PC-3 (cell line): ENCODE measurements around the gene PCP4L1. TPM values are rescaled to one million over a fixed set of nuclear protein-coding genes. Genes with fewer than 3 reads are reported as not detected.

Experiments
- ATAC-seq: fragments of 200-7000 bp; cut with Tn5 transposase; 2 replicates; pipeline ENCODE4 v1.9.1; 2020; ENCODE audit warnings: mild to moderate bottlenecking, moderate library complexity
- BruUV-seq: library from RNA; stranded (reverse); fragments of 400-500 nt; replicated peaks from 2 replicates; lab custom pipeline; 2021; lab: Mats Ljungman, UMichigan
- CTCF ChIA-PET: fragments of 300-600 bp; sonication (Branson Sonifier 250); formaldehyde crosslinking; loops from one replicate; lab custom pipeline; 2022; ENCODE audit warnings: antibody characterized with exemption; lab: Charles Lee
- POLR2A ChIA-PET: fragments of 300-600 bp; sonication (Branson Sonifier 250); formaldehyde crosslinking; loops from one replicate; lab custom pipeline; 2022; ENCODE audit warnings: antibody characterized with exemption; ENCODE audit not compliant: unreplicated experiment; lab: Charles Lee
- DNase-seq: peaks from one replicate; pipeline ENCODE4 v3.0.0-alpha.2; 2015
- H2AFZ ChIP-seq: fragments of 300-600 bp; sonication (generic); 2 replicates; pipeline ENCODE4 v1.6.0; 2016; ENCODE audit warnings: antibody characterized with exemption, low read length
- H3F3A ChIP-seq: fragments of 300-600 bp; sonication (generic); one replicate; pipeline ENCODE4 v1.6.0; 2017; ENCODE audit warnings: antibody characterized with exemption, low read length, control low read depth, mild to moderate bottlenecking; ENCODE audit not compliant: unreplicated experiment
- H3K27ac ChIP-seq: fragments of 300-600 bp; sonication (generic); 2 replicates; pipeline ENCODE4 v1.5.1; 2016; ENCODE audit warnings: mild to moderate bottlenecking, low read length
- H3K27me3 ChIP-seq: fragments of 300-600 bp; sonication (generic); 2 replicates; pipeline ENCODE4 v1.6.1; 2016; ENCODE audit warnings: low read length, mixed read lengths
- H3K36me3 ChIP-seq: fragments of 300-600 bp; sonication (generic); 2 replicates; pipeline ENCODE4 v1.6.1; 2016; ENCODE audit warnings: low read depth, mixed run types, low read length, mixed read lengths
- H3K4me1 ChIP-seq: fragments of 300-600 bp; sonication (generic); 2 replicates; pipeline ENCODE4 v1.5.1; 2016; ENCODE audit warnings: low read length; ENCODE audit not compliant: insufficient read depth
- H3K4me2 ChIP-seq: fragments of 300-600 bp; sonication (generic); 2 replicates; pipeline ENCODE4 v1.6.0; 2016; ENCODE audit warnings: low read length
- H3K4me3 ChIP-seq: fragments of 300-600 bp; sonication (generic); 2 replicates; pipeline ENCODE4 v1.5.1; 2016; ENCODE audit warnings: mild to moderate bottlenecking, low read length, mixed read lengths
- H3K79me2 ChIP-seq: fragments of 300-600 bp; sonication (generic); 2 replicates; pipeline ENCODE4 v1.6.1; 2017; ENCODE audit warnings: low read length, mixed read lengths
- H3K9ac ChIP-seq: fragments of 300-600 bp; sonication (generic); 2 replicates; pipeline ENCODE4 v1.6.0; 2016; ENCODE audit warnings: mild to moderate bottlenecking, low read length
- H3K9me2 ChIP-seq: fragments of 300-600 bp; sonication (generic); replicated peaks from 2 replicates; pipeline ENCODE4 v1.6.1; 2016; ENCODE audit warnings: mixed run types, low read length, mixed read lengths
- H3K9me3 ChIP-seq: fragments of 300-600 bp; sonication (generic); 2 replicates; pipeline ENCODE4 v1.6.1; 2016; ENCODE audit warnings: low read length, mixed read lengths
- H4K20me1 ChIP-seq: fragments of 300-600 bp; sonication (generic); 2 replicates; pipeline ENCODE4 v1.6.1; 2016; ENCODE audit warnings: low read length, mixed read lengths
- CTCF ChIP-seq: fragments of 300-600 bp; sonication (generic); conservative IDR thresholded peaks from 2 replicates; pipeline ENCODE4 v1.5.1; 2017; ENCODE audit warnings: antibody characterized with exemption, low read depth, mild to moderate bottlenecking, low read length
- EZH2 ChIP-seq: fragments of 300-600 bp; sonication (generic); IDR thresholded peaks from one replicate; pipeline ENCODE4 v1.6.1; 2017; ENCODE audit warnings: antibody characterized with exemption, mild to moderate bottlenecking, low read length; ENCODE audit not compliant: unreplicated experiment
- EZH2phosphoT487 ChIP-seq: fragments of 300-600 bp; sonication (generic); IDR thresholded peaks from 2 replicates; pipeline ENCODE4 v1.6.1; 2018; ENCODE audit warnings: mild to moderate bottlenecking, antibody characterized with exemption, low read length, borderline replicate concordance
- intact Hi-C: fragments of 100-400 bp; cut with micrococcal nuclease; formaldehyde crosslinking; loops from 2 replicates; pipeline ENCODE4 v1.9.0; 2023
- total RNA-seq: library from RNA; depleted of rRNA; stranded (reverse); fragments of >200 nt; gene quantifications from 2 replicates; pipeline ENCODE4 v1.2.3, GENCODE V29; 2014

The PCP4L1 gene
- total RNA-seq, 1 experiment from 2014 or later, result 0.07 TPM

- H3K9me2 ChIP-seq, result no peaks in the 10 kb centered on the region
- DNase-seq (peak; percentile 85), ATAC-seq (peak; percentile 65)
- no peaks in the 10 kb centered on the region for H3F3A ChIP-seq
- ChIA-PET POLR2A (interaction anchor here (0.7 kb wide), 1 partner anchor 88 kb away, joined by 5 read pairs; no protein-coding TSS in a partner anchor), CTCF (interaction anchor here (0.6 to 3.0 kb wide), 5 partner anchors 64 to 156 kb away, joined by 3 to 39 read pairs (median 29); no protein-coding TSS in a partner anchor)
- H3K79me2 ChIP-seq, result peaks cover 16% of the 10 kb centered on the region
- H3K27me3 ChIP-seq, result no peaks in the 10 kb centered on the region
- BruUV-seq, result no TSS peak
- peak; percentile 99 for TF ChIP-seq CTCF
- no peak for TF ChIP-seq EZH2phosphoT487
- TF ChIP-seq EZH2, result no peak
- peak overlapping the region; percentile 85 for H2AFZ ChIP-seq
- intact Hi-C loops, result loop anchor here (1.0 to 2.0 kb wide), 4 partner anchors 64 to 155 kb away; partner anchors contain the start of gene SDHC
- H3K27ac ChIP-seq, result peak overlapping the region; percentile 33
- H3K36me3 ChIP-seq, result peaks cover 22% of the 10 kb centered on the region
- H3K9me3 ChIP-seq, result no peaks in the 10 kb centered on the region
- peak overlapping the region; percentile 80 for H3K9ac ChIP-seq
- H3K4me2 ChIP-seq, result peak overlapping the region; percentile 82
- H3K4me1 ChIP-seq, result peaks cover 26% of the 10 kb centered on the region
- peak overlapping the region; percentile 79 for H3K4me3 ChIP-seq
- no peaks in the 10 kb centered on the region for H4K20me1 ChIP-seq
These were observed 31.2 kb upstream of the PCP4L1 start for GRCh38 chr1:161227196-161227871.

- H3K4me1 ChIP-seq, result peaks cover 26% of the 10 kb centered on the region
- peaks cover 22% of the 10 kb centered on the region for H3K36me3 ChIP-seq
- H4K20me1 ChIP-seq, result no peaks in the 10 kb centered on the region
- intact Hi-C loops, result no loop called here
- no peaks in the 10 kb centered on the region for H3K9me2 ChIP-seq
- H3K4me2 ChIP-seq, result peak overlapping the region; percentile 82
- no TSS peak for BruUV-seq
- POLR2A ChIA-PET, result interaction anchor here (0.7 kb wide), 1 partner anchor 87 kb away, joined by 5 read pairs; no protein-coding TSS in a partner anchor
- H3K9me3 ChIP-seq, result no peaks in the 10 kb centered on the region
- no peak for DNase-seq
- H3K9ac ChIP-seq, result 0 out of 2 replicates have a peak overlapping the region, but pooled peaks have one; percentile 80
- CTCF ChIA-PET, result interaction anchor here (0.6 to 3.0 kb wide), 2 partner anchors 146 to 155 kb away, joined by 3 to 29 read pairs; no protein-coding TSS in a partner anchor
- no peak overlapping the region for H3K27ac ChIP-seq
- H3K79me2 ChIP-seq, result peaks cover 16% of the 10 kb centered on the region
- H2AFZ ChIP-seq, result no peak overlapping the region
- peak overlapping the region; percentile 79 for H3K4me3 ChIP-seq
- ATAC-seq, result no peak
- TF ChIP-seq CTCF (no peak), EZH2 (no peak), EZH2phosphoT487 (no peak)
- H3F3A ChIP-seq, result no peaks in the 10 kb centered on the region
- no peaks in the 10 kb centered on the region for H3K27me3 ChIP-seq
These were observed 30.5 kb upstream of the PCP4L1 start for GRCh38 chr1:161228032-161228431.
